Activated naive CD4-positive, alpha-beta T cell treated with anti-CD3 and anti-CD28 coated beads, Interleukin-2, amount 50 U/mL, for 24 hours (primary cell): ENCODE results near the gene OR2T2.
"Not testable (repeated sequence)": the region's sequence is repeated elsewhere in the genome, so short reads cannot be mapped to it uniquely, and the experiment has no call there.

Source experiments
- H3K27ac Mint-ChIP-seq: one replicate; pipeline ENCODE4 v1.8.0; 2021; ENCODE audit warnings: mild to moderate bottlenecking, mixed read lengths
- H3K27me3 Mint-ChIP-seq: one replicate; pipeline ENCODE4 v1.8.0; 2021; ENCODE audit warnings: mixed read lengths
- H3K36me3 Mint-ChIP-seq: one replicate; pipeline ENCODE4 v1.8.0; 2021; ENCODE audit warnings: mixed read lengths
- H3K4me1 Mint-ChIP-seq: one replicate; pipeline ENCODE4 v1.8.0; 2021; ENCODE audit warnings: mixed read lengths
- H3K4me3 Mint-ChIP-seq: one replicate; pipeline ENCODE4 v1.8.0; 2021; ENCODE audit warnings: mild to moderate bottlenecking, mixed read lengths
- H3K9me3 Mint-ChIP-seq: one replicate; pipeline ENCODE4 v1.8.0; 2021; ENCODE audit warnings: mixed read lengths

The OR2T2 gene

GRCh38 chr1:248442500-248443277 lies 2.7 kb upstream of the OR2T2 start:
- not testable (repeated sequence) for H3K27ac Mint-ChIP-seq, H3K4me3 Mint-ChIP-seq, H3K4me1 Mint-ChIP-seq, H3K36me3 Mint-ChIP-seq, H3K9me3 Mint-ChIP-seq, H3K27me3 Mint-ChIP-seq

- H3K36me3 Mint-ChIP-seq, H3K9me3 Mint-ChIP-seq, H3K4me1 Mint-ChIP-seq, H3K27ac Mint-ChIP-seq, H3K27me3 Mint-ChIP-seq, H3K4me3 Mint-ChIP-seq: not testable (repeated sequence)
Observed at GRCh38 chr1:248444603-248445002, 834 bp upstream of the OR2T2 start.

GRCh38 chr1:248448409-248449074 lies 3.1 kb downstream of the OR2T2 start:
- H3K4me3 Mint-ChIP-seq, H3K36me3 Mint-ChIP-seq, H3K9me3 Mint-ChIP-seq, H3K27ac Mint-ChIP-seq, H3K4me1 Mint-ChIP-seq, H3K27me3 Mint-ChIP-seq: not testable (repeated sequence)

GRCh38 chr1:248449821-248450465 lies 4.5 kb downstream of the OR2T2 start:
- H3K27ac Mint-ChIP-seq, H3K36me3 Mint-ChIP-seq, H3K4me1 Mint-ChIP-seq, H3K9me3 Mint-ChIP-seq, H3K27me3 Mint-ChIP-seq, H3K4me3 Mint-ChIP-seq: not testable (repeated sequence)

GRCh38 chr1:248450466-248451145 lies 5.2 kb downstream of the OR2T2 start:
- not testable (repeated sequence) for H3K36me3 Mint-ChIP-seq, H3K27me3 Mint-ChIP-seq, H3K4me3 Mint-ChIP-seq, H3K4me1 Mint-ChIP-seq, H3K9me3 Mint-ChIP-seq, H3K27ac Mint-ChIP-seq

GRCh38 chr1:248453619-248454018 lies 8.2 kb downstream of the OR2T2 start:
- not testable (repeated sequence) for H3K27me3 Mint-ChIP-seq, H3K36me3 Mint-ChIP-seq, H3K27ac Mint-ChIP-seq, H3K4me1 Mint-ChIP-seq, H3K9me3 Mint-ChIP-seq, H3K4me3 Mint-ChIP-seq

GRCh38 chr1:248455045-248455444 lies 9.6 kb downstream of the OR2T2 start:
- H3K4me3 Mint-ChIP-seq, H3K27ac Mint-ChIP-seq, H3K9me3 Mint-ChIP-seq, H3K4me1 Mint-ChIP-seq, H3K36me3 Mint-ChIP-seq, H3K27me3 Mint-ChIP-seq: not testable (repeated sequence)

GRCh38 chr1:248456635-248457034 lies 11.2 kb downstream of the OR2T2 start:
- H3K9me3 Mint-ChIP-seq: not testable (repeated sequence)

GRCh38 chr1:248459117-248459516 lies 13.7 kb downstream of the OR2T2 start:
- not testable (repeated sequence) for H3K27ac Mint-ChIP-seq, H3K4me3 Mint-ChIP-seq, H3K4me1 Mint-ChIP-seq, H3K27me3 Mint-ChIP-seq, H3K36me3 Mint-ChIP-seq
- peaks cover 14% of the 10 kb centered on the region for H3K9me3 Mint-ChIP-seq

More at GRCh38 chr1:248456635-248457034, 11.2 kb downstream of the OR2T2 start:
- not testable (repeated sequence) for H3K4me3 Mint-ChIP-seq, H3K27me3 Mint-ChIP-seq, H3K36me3 Mint-ChIP-seq, H3K27ac Mint-ChIP-seq, H3K4me1 Mint-ChIP-seq

GRCh38 chr1:248471154-248471553 lies 25.7 kb downstream of the OR2T2 start:
- Mint-ChIP-seq H3K4me3 (no peak overlapping the region), H3K36me3 (peaks cover 18% of the 10 kb centered on the region), H3K9me3 (peaks cover 21% of the 10 kb centered on the region), H3K27ac (no peak overlapping the region), H3K4me1 (peaks cover 4% of the 10 kb centered on the region), H3K27me3 (no peaks in the 10 kb centered on the region)

GRCh38 chr1:248472111-248472510 lies 26.7 kb downstream of the OR2T2 start:
- H3K4me1 Mint-ChIP-seq, H3K27me3 Mint-ChIP-seq, H3K4me3 Mint-ChIP-seq, H3K27ac Mint-ChIP-seq: not testable (repeated sequence)
- Mint-ChIP-seq H3K36me3 (peaks cover 16% of the 10 kb centered on the region), H3K9me3 (peaks cover 21% of the 10 kb centered on the region)

GRCh38 chr1:248473051-248473450 lies 27.6 kb downstream of the OR2T2 start, which contains the start of gene OR2T3:
OR2T3 (plus strand) TSS chr1:248473351; CDS start chr1:248473351, 0 bp downstream.
- H3K36me3 Mint-ChIP-seq, H3K4me3 Mint-ChIP-seq, H3K27me3 Mint-ChIP-seq, H3K27ac Mint-ChIP-seq: not testable (repeated sequence)
- peaks cover 11% of the 10 kb centered on the region for H3K9me3 Mint-ChIP-seq
- peaks cover 14% of the 10 kb centered on the region for H3K4me1 Mint-ChIP-seq

GRCh38 chr1:248475660-248476059 lies 30.2 kb downstream of the OR2T2 start:
- not testable (repeated sequence) for H3K27ac Mint-ChIP-seq, H3K27me3 Mint-ChIP-seq, H3K4me3 Mint-ChIP-seq, H3K36me3 Mint-ChIP-seq
- Mint-ChIP-seq H3K9me3 (peaks cover 13% of the 10 kb centered on the region), H3K4me1 (peaks cover 24% of the 10 kb centered on the region)

- peak overlapping the region; percentile 97 for H3K27ac Mint-ChIP-seq
- peaks cover 33% of the 10 kb centered on the region for H3K4me1 Mint-ChIP-seq
- not testable (repeated sequence) for H3K36me3 Mint-ChIP-seq, H3K27me3 Mint-ChIP-seq, H3K9me3 Mint-ChIP-seq
- H3K4me3 Mint-ChIP-seq: peak overlapping the region; percentile 93
Observed at GRCh38 chr1:248481686-248482579, 36.5 kb downstream of the OR2T2 start.

- H3K27me3 Mint-ChIP-seq, H3K4me3 Mint-ChIP-seq, H3K4me1 Mint-ChIP-seq, H3K36me3 Mint-ChIP-seq, H3K9me3 Mint-ChIP-seq, H3K27ac Mint-ChIP-seq: not testable (repeated sequence)
Observed at GRCh38 chr1:248488289-248488688, 42.9 kb downstream of the OR2T2 start, which contains the start of gene OR2T5. OR2T5 (plus strand) TSS chr1:248488589; CDS start chr1:248488589, 0 bp downstream.
